ENCODE results near the gene SCYGR8.
"Not testable (repeated sequence)": the region's sequence is repeated elsewhere in the genome, so short reads cannot be mapped to it uniquely, and the experiment has no call there.

SCYGR8 gene

GRCh38 chr2:227728035-227728434, 17.7 kb upstream of the SCYGR8 start, which contains the start of gene SCYGR7:
Gene SCYGR7 (plus strand): TSS chr2:227728335. CDS start chr2:227728335, 0 bp downstream.
- ATAC-seq (ENCODE audit: low read depth) = no peak
- no peak within 1 kb of the TSS for H3K4me3 ChIP-seq (ENCODE audit: severe bottlenecking)
- no peak within 1 kb of the TSS for H3K27ac ChIP-seq (ENCODE audit: poor library complexity, severe bottlenecking)
- no peaks in the 10 kb centered on the region for H3K9me3 ChIP-seq (ENCODE audit: severe bottlenecking)
- no peak for TF ChIP-seq CTCF (IDR thresholded peaks at IDR 0.05; ENCODE audit: poor library complexity, severe bottlenecking)
- DNase-seq (ENCODE audit: low spot score) = no peak
- no peaks in the 10 kb centered on the region for H3K36me3 ChIP-seq (ENCODE audit: low read depth)
- H3K27me3 ChIP-seq (ENCODE audit: insufficient read depth, poor library complexity, severe bottlenecking) = no peaks in the 10 kb centered on the region
- no peaks in the 10 kb centered on the region for H3K4me1 ChIP-seq (ENCODE audit: insufficient read depth, poor library complexity, severe bottlenecking)

- Histone ChIP-seq H3K4me1 (ENCODE audit: insufficient read depth, poor library complexity, severe bottlenecking) (no peaks in the 10 kb centered on the region), H3K27ac (ENCODE audit: poor library complexity, severe bottlenecking) (no peak overlapping the region), H3K36me3 (ENCODE audit: low read depth) (no peaks in the 10 kb centered on the region), H3K9me3 (ENCODE audit: severe bottlenecking) (no peaks in the 10 kb centered on the region), H3K4me3 (ENCODE audit: severe bottlenecking) (no peak overlapping the region), H3K27me3 (ENCODE audit: insufficient read depth, poor library complexity, severe bottlenecking) (no peaks in the 10 kb centered on the region)
- ATAC-seq (ENCODE audit: low read depth) (no peak), DNase-seq (ENCODE audit: low spot score) (no peak)
- TF ChIP-seq CTCF (IDR thresholded peaks at IDR 0.05; ENCODE audit: poor library complexity, severe bottlenecking) = no peak
Observed at GRCh38 chr2:227739351-227739750, 6.3 kb upstream of the SCYGR8 start.

- not testable (repeated sequence) for DNase-seq (ENCODE audit: low spot score); H3K4me1 ChIP-seq (ENCODE audit: insufficient read depth, poor library complexity, severe bottlenecking); H3K27ac ChIP-seq (ENCODE audit: poor library complexity, severe bottlenecking); ATAC-seq (ENCODE audit: low read depth); H3K4me3 ChIP-seq (ENCODE audit: severe bottlenecking); H3K9me3 ChIP-seq (ENCODE audit: severe bottlenecking); H3K27me3 ChIP-seq (ENCODE audit: insufficient read depth, poor library complexity, severe bottlenecking); H3K36me3 ChIP-seq (ENCODE audit: low read depth)
Observed at GRCh38 chr2:227740705-227741104, 5.0 kb upstream of the SCYGR8 start.

- ATAC-seq (ENCODE audit: low read depth) (no peak), DNase-seq (ENCODE audit: low spot score) (no peak)
- peak; percentile 11 for TF ChIP-seq CTCF (IDR thresholded peaks at IDR 0.05; ENCODE audit: poor library complexity, severe bottlenecking)
- no peaks in the 10 kb centered on the region for H3K36me3 ChIP-seq (ENCODE audit: low read depth)
- no peaks in the 10 kb centered on the region for H3K9me3 ChIP-seq (ENCODE audit: severe bottlenecking)
- no peak overlapping the region for H3K4me3 ChIP-seq (ENCODE audit: severe bottlenecking)
- no peaks in the 10 kb centered on the region for H3K27me3 ChIP-seq (ENCODE audit: insufficient read depth, poor library complexity, severe bottlenecking)
- H3K4me1 ChIP-seq (ENCODE audit: insufficient read depth, poor library complexity, severe bottlenecking) = no peaks in the 10 kb centered on the region
- H3K27ac ChIP-seq (ENCODE audit: poor library complexity, severe bottlenecking) = no peak overlapping the region
Observed at GRCh38 chr2:227748079-227748478, 2.4 kb downstream of the SCYGR8 start.

- H3K36me3 ChIP-seq (ENCODE audit: low read depth); H3K27me3 ChIP-seq (ENCODE audit: insufficient read depth, poor library complexity, severe bottlenecking); H3K9me3 ChIP-seq (ENCODE audit: severe bottlenecking); H3K4me1 ChIP-seq (ENCODE audit: insufficient read depth, poor library complexity, severe bottlenecking); DNase-seq (ENCODE audit: low spot score); H3K27ac ChIP-seq (ENCODE audit: poor library complexity, severe bottlenecking); H3K4me3 ChIP-seq (ENCODE audit: severe bottlenecking); ATAC-seq (ENCODE audit: low read depth): not testable (repeated sequence)
Observed at GRCh38 chr2:227756261-227756660, 10.6 kb downstream of the SCYGR8 start.

GRCh38 chr2:227759411-227760118, 13.9 kb downstream of the SCYGR8 start:
- Histone ChIP-seq H3K4me3 (ENCODE audit: severe bottlenecking) (no peak overlapping the region), H3K9me3 (ENCODE audit: severe bottlenecking) (no peaks in the 10 kb centered on the region), H3K27me3 (ENCODE audit: insufficient read depth, poor library complexity, severe bottlenecking) (no peaks in the 10 kb centered on the region), H3K27ac (ENCODE audit: poor library complexity, severe bottlenecking) (no peak overlapping the region), H3K4me1 (ENCODE audit: insufficient read depth, poor library complexity, severe bottlenecking) (no peaks in the 10 kb centered on the region), H3K36me3 (ENCODE audit: low read depth) (no peaks in the 10 kb centered on the region)
- TF ChIP-seq CTCF (IDR thresholded peaks at IDR 0.05; ENCODE audit: poor library complexity, severe bottlenecking) = no peak
- ATAC-seq (ENCODE audit: low read depth) (peak; percentile 93), DNase-seq (ENCODE audit: low spot score) (no peak)

Data from RWPE2 (cell line).